Activated CD8-positive, alpha-beta memory T cell treated with anti-CD3 and anti-CD28 coated beads, Interleukin-2, amount 50 U/mL, for 48 hours (primary cell): ENCODE data around the gene ELF4.
A peak's percentile ranks its signal among the peaks of the same experiment; 100 is the strongest.
"Not testable (repeated sequence)": the region's sequence is repeated elsewhere in the genome, so short reads cannot be mapped to it uniquely, and the experiment has no call there.

Experiments used
- DNase-seq: peaks from one replicate; pipeline ENCODE4 v3.0.0-alpha.2; 2020

The ELF4 gene

DNA sequence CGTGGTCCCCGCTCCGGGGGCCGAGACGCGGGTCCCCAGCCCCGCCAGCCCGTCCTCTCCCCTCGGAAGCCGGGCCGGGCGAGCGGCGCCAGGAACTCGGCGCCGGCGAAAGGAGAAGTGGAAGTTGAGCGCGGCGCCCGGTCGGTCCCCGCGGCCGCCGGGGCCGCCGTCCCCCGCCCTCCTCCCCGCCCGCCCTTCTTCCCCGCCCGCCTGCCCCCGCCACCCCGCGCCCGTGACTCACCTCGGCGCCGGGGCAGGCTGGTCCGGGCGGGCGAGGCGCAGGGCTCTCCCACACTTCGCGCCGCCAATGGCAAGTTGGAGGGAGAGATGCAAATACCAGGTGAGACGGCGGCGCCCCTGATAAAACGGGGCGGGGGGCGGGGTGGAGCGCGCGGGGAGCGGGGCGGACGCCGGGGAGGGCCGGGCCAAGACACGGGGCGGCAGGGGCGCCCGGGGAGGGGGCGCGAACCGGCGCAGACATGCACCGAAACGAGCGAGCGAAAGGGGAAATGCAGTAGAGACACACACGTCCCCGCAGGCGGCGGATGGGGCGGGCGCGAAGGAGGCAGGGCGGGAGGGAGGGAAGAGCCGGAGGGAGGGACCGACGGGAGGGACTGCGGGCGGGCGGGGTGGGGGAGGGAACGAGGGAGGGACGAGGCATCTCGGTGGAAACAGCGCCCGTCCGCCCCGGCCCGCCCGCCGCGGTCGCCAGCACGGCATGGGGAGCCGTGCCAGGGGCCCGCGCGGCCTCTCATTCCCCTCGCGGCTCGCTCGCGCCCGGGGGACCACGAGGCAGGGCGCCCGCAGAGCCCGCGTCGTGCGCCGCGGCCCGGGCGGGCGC lies at the start of gene ELF4:
TSS of gene ELF4 (minus strand) at position 119 of the 841 bp plus-strand sequence. CDS start 29,167 bp downstream, outside the sequence.
- peak; percentile 62 for DNase-seq

DNA sequence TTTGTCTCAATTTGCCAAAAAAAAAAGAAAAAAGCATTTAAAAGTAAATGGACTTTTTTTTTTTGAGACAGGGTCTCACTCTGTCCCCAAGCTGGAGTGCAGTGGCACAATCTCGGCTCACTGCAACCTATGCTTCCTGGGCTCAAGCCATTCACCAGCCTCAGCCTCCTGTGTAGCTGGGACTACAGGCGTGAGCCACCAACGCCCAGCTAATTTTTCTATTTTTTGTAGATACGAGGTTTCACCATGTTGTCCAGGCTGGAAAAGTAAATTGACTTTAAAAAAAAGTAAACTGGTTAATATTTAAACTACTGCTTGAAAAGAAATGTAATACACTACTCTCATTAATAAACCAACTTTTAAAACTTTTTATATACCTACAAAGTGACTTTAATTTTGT lies 49.5 kb upstream of the ELF4 start:
- DNase-seq = no peak

DNA sequence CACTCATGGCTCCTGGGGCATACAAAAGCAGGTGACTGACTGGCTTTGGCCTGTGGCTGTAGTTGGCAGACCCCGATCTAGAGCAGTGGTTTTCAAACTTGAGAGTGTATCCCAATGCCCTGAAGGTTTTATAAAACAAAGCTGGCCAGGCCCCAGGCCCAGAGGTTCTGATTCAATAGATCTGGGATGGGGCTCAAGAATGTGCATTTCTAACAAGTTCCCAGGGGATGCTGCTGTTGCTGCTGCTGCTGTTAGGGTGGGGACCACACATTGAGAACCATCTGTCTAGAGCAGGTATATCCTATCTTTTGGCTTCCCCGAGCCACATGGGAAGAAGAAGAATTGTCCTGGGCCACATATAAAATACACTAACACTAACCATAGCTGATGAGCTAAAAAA lies 48.0 kb upstream of the ELF4 start:
- DNase-seq = no peak

DNA sequence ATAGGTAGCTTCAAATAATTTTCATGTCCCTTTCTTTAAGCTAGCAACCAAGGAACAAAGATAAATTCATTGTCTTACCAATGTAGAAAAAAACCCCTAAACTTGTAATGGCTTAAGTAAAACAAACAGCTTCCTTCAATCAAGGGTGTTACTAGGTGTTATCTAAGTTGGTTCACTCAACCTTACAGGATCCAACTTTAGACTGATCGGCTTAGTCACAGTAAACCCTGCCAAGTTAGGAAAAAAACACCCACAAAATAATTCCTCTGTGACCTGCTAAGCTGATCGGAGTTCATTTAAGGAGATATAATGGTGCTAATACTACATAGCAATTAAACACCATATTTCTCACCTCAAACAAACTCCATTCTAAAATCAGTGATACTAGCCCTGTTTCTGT lies 45.3 kb upstream of the ELF4 start:
- DNase-seq = no peak

DNA sequence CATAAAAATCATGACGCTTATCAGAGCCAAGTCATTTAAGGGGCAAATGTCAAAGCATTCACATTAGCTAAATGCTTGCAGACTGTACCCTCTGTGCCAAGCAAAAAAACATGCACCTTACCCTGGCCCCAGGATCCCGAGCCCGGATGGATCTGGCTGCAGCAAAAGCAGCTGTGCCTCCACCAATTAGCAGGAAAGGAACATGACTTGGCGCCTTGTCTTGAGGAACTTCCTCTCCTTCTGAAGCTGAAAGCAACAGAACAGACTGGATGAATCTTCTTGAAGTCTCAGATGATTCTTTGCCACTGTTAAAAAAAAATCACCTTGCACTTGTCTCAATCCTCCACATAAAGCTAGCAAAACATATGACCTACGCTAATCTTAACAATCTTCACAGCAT lies 37.3 kb upstream of the ELF4 start:
- no peak for DNase-seq

DNA sequence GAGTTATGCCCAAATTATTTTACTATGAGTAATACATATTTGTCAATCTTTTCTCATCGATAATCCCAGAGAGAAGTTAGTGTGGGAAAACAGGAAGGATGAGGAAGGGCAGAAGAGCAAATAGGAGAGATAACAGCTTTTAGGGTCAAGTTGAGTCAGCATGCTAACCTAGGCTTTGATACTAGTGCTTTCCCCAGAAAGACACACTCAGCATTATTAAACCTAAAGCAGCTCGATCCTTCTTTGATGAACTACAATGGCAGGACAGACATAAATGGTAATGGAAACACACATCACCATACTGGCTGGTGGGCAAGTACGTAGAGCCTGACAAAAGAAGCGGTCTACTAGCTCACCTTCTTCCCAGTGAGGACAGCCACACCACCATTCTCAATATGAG lies 34.8 kb upstream of the ELF4 start:
- DNase-seq = no peak

DNA sequence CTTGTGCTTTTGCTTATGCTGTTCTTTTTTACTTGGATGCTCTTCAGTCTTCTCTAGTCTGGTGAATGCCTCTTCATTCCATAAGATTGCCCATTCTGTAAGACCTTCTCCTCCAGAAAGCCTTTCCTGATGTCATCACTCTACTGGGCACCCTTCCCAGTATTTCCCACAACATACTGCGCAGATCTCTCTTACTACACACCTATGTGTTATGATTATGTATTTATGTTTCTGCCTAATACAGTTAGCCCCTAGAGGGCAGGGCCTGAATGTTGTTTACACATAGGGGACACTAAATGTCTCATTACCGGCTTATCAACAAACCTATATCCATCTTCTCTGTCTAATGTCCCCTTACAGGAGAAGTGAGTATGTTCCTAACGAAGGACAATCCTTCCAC lies 34.2 kb upstream of the ELF4 start:
- no peak for DNase-seq

DNA sequence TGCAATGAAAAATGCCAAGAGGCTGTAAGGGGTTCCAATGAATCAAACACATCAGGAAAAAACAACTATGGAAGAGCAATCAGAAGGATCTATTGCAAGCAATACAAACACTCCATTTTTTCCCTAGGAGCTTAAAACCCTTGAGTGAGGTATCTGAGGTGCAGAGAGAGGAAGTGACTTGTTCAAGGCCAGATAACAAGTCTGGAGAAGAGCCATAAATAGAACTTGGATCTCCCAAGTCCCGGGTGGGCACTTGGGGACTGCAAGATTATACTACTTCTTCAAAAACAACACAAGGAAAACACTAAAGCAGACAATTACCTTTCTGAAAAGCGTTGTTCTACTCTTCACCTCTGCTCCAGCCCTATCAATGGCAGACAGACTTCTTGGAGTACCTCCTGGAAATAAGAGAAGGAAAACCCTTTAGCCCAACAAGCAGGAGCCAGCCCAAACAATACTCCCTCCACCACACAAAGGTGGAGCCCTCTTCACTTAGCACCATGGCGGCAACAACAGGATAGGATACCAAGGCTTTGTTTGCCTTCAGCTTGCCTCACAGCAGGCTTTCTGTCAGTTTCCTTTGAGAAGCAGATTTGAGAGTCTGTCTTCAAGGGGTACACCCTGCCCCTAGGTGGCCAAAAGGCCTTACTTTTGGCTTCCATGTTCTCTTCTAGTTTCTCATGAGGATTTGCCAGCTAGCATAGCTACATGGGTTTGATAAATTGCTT lies 29.3 kb upstream of the ELF4 start:
- DNase-seq = no peak

DNA sequence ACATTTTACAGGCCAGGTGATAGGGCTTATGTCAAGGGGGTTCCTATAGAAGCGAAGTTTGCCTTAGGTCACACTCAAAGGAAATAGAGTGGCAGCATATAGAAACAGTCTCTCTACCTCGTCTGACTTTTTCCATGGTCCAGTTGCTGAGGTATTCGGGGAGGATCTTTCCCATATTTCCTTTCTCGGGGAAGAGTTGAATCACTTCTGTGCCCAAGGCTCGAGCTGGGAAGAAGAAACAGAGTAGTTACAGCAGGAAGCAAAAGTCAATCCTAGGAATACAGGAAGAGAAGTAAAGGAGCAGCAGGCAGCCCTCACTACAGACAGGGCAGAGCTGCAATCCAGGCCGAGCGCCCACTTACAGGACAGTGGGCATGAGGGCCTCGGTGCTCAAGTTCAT lies 26.7 kb upstream of the ELF4 start:
- DNase-seq = no peak

DNA sequence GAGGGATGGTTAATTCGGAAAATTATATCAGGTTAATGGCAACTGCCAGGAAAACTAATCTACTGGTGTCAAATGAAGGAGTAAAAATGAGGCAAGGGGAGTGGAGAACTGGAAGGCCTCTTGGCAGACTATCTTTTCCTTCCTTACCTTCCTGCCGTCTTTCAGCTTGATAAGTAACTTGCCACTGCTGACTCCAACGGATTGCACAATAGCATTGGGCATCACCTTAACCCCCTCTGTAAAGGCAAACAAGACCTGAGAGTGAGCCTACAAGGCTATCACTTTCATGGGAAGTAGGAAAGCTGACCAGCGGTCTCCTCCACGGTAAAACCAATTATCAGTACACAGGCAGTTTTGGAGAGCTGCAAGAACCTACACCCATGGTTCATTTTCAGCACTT lies 26.2 kb upstream of the ELF4 start:
- DNase-seq = no peak

DNA sequence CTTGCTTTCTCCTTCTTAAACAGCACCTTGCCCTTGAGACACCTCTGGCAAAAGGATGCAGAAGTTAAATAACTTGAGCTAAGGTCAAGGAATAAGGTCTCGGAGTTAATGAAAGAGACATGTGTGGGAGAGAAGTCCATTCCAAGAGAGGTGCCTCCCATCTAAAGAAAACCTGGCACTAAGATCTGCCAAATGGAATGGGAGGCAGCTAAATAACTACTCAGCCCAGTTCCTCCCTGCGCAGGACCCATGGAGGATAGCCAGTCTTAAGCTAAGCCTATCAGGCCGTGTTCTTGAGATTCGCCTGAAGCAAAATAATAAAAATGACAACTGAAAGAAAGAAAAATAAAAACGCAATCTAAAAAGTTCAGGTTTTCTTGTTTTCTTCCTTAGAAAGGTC lies 20.7 kb upstream of the ELF4 start:
- no peak for DNase-seq

DNA sequence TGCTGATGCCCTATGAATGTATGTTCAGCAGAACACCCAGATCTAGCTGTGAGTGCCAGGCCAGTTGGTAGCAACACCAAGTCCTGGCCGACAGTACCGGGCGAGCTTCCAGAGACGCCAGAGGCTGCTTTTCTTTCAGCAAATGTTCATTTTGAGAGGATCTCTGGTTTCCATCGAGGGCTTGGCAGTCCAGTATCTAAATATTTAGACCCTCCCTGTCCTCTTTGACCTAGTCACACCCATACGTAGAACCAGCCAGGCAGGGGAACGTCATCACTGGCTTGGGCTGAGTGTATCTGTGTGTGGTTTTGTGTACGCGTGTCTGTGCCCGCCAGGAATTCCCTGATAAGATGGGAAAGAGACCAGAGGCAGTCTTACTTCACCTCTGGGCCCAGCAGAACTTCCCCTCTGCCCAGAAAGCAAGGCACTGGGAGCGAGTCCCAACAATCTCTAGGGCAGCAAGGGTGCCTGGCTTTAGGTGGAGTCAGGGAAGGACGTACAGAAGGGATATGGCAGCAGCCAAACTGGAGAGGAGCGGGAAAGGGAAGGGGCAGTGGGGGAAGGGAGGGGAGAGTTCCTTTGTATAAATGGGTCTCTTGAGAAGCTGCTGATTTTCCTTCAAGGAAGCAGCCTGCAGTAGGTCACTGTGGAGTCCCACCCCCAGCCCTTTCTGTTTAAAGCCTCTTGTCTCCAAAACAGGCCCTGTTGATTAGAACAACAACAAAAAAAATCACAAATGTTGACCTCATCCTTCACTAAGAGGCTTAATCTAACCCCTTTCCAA lies 15.0 kb upstream of the ELF4 start:
- DNase-seq = no peak

DNA sequence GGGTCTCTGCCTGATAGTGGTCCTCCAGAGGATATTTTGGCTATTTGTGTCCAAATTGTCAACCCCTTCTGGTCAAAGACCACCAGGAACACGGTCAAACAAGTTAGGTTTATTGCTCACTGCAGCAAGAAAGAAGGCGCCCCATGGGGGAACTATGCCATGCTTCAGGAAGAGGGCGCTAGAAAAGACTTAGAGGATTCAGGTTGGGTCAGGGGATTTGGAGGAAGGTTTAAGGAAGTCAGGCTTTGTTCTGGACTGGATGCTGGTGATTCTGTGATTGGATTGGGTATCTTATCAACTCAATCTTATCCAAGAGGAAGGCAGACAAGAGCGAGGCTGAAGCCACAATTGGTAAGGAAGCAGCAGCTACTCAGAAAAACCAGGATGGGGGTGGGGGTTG lies 14.3 kb upstream of the ELF4 start:
- no peak for DNase-seq

DNA sequence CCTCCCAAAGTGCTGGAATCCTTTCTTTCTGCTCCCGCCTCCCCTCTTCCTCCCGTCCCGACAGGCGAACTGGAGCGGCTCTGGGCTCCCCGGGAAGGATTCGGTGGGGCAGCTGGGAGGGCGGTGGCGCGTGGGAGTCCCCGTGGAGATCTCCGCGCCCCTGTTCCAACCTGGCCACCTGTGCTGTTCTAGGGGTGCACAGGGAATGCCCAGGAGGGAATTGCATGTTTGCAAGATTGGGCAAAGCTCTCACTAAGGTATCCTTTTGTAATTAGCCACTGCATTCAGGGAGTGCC lies 11.2 kb upstream of the ELF4 start:
- DNase-seq = no peak

DNA sequence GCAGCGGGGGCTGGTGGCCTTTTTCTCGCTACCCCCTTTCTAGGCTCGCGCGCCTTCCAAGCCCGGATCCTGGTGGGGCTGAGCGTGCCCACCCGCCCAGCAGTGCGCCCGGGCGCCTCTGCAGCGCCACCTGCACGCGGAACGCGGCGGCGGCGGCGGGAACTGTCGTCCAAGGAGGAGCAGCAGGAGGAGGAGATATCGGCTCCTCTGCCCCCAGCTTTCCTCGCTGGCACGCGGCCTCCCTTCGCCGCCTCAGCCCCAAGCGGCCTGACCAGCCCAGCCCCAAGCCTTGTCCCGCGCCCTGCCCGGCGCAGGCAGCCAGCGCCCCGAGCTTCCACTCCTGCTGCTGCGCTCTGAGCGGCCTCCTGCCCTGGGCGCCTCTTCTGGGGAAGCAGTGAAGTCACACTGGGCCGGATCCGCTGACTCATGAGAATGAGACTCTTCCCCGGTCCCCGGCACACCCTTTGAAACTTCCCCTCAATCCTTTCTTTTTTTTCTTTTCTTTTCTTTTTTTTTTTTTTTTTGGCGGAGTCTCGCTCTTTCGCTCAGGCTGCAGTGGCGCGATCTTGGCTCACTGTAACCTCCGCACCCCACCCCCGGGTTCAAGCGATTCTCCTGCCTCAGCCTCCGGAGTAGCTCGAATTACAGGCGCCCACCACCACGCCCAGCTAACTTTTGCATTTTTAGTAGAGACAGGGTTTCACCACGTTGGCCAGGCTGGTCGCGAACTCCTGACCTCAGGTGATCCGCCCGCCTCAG lies 10.6 kb upstream of the ELF4 start:
- DNase-seq = peak; percentile 84

DNA sequence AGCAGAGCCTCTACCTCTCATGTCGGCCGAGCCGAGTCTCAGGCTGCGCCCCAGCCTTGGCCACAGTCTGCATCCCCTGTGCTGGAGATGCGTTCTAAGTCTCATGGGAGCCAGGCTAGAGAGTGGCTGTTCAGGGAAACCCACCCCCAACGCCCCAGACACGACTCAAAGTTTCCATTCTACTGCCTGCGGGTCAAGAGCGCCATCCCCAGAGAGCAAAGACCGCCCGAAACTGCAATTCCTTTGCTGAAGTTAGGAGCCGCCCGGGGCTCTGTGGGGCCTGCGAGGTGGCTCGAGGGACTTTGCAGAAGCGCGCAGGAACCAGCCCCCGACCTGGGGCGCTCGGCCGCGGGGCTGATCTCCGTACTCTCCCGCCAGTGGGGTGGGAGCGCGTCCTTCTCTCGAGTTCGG lies 10.0 kb upstream of the ELF4 start:
- no peak for DNase-seq

DNA sequence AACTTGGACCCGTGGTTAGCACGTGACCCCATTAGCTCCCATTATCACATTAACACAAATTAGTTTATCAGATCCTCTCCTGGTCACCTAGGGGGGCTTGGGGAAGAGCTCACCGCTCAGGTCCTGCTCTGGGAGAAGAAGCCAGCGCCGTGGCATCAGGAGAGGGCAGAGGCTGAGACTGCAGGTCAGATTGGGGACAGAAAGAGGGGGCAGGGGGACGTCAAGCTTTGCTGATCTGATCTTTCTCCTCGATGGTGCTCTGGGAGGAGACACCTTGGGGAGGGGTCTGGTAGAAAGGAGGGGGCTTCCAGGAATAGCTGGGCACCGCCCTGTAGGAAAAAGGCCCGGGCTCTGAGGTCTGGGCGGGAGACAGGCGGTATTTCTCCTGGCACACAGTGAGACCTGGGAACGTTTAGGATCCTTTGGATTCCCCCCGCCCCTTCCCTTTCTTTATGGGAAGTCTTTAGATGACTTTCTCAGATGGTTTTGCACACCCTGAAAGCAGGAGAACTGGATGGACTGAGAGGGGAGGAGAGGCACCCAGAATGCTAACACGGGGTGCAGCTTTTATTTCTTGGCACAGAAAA lies 9.1 kb upstream of the ELF4 start:
- no peak for DNase-seq

DNA sequence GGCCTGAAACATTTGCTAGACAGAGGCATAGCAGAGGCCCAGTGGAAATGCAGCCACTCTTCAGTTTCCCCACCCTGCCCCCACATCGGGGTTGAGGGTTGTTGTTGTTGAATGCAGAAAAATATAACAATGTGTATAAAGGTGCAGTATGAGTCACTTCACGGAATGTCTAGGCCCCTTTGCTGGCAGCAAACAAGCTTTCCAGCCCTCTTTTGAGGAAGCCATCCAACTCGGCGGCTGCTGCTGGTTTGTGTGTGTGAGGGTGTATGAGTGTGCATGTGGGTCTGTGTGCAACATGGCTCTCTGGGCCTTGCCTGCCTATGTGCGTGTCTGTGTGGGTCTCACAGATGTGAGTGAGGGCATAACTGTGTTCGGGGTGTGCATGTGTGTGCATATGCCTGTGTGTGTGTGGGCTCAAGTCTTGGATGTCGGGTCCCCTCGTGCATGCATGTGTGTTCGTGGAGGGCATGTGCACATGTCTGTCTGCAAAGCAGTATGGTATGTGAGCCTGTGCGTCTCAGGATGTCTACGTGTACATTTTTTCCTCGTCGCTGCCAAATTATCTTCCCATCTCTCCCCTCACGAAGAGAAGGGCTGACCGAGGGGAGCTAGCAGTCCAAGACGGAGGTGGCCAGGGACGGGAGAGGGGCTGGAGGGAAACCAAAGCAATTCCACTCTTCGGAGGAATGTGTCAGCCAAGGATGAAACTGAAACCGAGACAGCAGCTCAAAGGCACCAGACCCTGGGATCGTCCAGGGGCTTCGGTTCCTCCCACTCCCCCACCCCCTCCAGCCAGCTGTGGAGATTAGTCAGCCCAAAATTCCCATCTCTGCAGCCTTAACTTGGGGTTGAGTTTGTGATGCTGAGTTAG lies 8.4 kb upstream of the ELF4 start:
- DNase-seq = no peak

DNA sequence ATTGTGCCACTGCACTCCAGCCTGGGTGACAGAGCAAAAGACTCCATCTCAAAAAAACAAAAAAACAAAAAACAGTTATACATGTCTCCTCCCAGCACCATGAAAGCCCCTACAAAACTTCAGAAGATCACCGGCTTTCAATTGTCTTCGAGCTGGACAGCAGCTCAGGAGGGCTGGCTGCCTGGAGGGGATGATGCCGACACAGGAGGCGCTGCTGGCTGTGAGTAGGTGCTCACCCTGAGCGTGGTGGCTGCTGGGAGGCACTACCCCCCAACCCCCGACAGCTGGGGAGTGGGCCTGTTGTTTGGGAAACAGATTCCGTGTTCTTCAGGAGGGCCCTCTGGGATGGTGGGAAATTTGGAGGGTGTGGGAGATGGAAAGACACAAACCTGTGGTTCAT lies 6.9 kb upstream of the ELF4 start:
- DNase-seq = no peak

DNA sequence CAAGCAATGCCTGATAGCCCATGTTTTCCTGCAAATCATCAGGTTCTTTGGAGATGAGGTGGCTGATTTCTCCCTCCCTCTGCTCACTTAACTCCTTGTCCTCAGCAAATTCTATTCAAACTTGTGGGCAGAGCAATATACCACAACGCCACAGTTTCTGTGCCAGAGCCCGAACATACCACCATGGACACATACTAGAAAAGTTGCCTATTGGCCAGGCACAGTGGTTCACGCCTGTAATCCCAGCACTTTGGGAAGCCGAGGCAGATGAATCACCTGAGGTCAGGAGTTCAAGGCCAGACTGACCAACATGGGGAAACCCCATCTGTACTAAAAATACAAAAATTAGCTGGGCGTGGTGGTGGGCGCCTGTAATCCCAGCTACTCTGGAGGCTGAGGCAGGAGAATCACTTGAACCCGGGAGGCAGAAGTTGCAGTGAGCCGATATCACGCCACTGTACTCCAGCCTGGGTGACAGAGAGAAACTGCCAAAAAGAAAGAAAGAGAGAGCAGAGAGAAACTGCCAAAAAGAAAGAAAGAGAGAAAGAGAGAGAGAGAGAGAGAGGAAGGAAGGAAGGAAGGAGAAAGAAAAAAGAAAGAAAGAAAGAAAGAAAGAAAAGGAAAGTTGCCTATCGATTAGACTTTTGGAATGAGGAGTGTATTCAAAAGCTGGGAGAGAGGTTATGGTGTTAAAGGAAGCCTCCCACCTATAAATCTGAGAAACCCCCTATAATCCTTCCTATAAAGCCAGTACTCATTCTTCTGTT lies 5.0 kb upstream of the ELF4 start:
- DNase-seq = not testable (repeated sequence)

DNA sequence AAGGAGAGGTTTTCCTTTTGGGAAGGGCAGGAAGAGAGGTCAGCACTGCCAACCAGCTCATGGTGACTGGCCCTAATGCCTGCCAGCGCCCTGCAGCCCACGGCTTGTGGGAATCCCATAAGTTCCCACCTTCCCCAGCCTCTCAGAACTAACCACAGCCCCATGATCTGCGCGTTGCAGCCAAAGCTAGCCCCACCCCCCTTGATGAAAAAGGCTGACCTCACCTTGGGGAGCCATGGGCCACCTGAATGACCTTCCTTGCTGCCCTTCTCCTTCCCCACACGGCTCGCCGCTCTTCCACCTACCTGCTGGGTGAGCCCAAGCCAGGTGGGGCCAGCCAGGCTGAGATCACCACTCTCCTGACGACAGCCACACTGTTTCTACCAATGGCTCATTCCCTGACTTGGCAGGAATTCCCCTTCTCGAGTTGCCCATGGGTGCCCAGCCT lies 3.9 kb upstream of the ELF4 start:
- no peak for DNase-seq
